HG03139 (cell line): ENCODE measurements around the gene YKT6.
"Not testable (repeated sequence)": the region's sequence is repeated elsewhere in the genome, so short reads cannot be mapped to it uniquely, and the experiment has no call there.

Experiments used
- ATAC-seq: cut with Tn5 transposase; IDR thresholded peaks from one replicate; pipeline ENCODE4 v1.9.1; 2021; ENCODE audit not compliant: unreplicated experiment

Gene YKT6

DNA sequence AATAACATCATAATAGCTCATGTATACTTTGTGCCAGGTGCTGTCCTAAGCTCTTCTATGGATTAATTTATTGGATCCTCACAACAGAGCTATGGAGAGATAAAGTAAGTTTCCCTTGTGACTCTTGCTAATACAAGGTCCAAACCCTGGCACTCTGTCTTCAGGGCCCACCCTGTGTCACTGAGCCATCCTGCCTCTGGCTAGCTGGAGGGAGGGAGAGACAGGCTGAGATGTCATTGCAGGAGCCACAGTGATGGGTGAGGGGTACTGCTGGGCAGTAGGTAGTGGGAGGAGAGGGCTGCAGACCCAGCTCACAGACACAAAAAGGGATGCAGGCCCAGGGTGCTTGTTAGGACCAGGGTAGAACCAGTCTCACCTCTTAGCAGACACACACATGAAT is 28.4 kb upstream of the YKT6 start:
- no peak for ATAC-seq

DNA sequence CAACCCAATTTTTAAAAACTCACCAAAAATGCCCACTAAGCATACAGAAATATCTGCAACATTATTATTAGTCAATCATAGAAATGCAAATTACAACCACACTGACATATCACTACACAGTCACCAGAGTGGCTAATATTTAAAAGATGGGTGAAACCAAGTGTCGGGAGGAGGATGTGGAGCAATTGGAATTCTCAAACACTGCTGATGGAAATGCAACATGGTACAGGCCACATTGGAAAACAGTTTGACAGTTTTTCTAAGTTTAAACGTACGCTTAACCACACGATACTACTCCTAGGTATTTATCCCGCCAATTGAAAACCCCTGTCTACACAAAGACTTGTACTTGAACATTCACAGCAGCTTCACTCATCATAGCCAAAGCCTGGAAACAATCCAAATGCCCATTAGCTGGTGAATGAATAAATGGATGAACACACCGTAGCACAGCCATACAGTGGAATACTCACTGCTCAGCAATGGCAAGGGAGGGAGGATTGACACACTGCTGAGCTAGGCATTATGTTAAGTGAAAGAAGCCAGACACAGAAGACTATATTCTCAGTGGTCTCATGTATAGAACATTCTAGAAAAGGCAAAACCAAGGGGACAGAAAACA is 27.9 kb upstream of the YKT6 start:
- no peak for ATAC-seq

DNA sequence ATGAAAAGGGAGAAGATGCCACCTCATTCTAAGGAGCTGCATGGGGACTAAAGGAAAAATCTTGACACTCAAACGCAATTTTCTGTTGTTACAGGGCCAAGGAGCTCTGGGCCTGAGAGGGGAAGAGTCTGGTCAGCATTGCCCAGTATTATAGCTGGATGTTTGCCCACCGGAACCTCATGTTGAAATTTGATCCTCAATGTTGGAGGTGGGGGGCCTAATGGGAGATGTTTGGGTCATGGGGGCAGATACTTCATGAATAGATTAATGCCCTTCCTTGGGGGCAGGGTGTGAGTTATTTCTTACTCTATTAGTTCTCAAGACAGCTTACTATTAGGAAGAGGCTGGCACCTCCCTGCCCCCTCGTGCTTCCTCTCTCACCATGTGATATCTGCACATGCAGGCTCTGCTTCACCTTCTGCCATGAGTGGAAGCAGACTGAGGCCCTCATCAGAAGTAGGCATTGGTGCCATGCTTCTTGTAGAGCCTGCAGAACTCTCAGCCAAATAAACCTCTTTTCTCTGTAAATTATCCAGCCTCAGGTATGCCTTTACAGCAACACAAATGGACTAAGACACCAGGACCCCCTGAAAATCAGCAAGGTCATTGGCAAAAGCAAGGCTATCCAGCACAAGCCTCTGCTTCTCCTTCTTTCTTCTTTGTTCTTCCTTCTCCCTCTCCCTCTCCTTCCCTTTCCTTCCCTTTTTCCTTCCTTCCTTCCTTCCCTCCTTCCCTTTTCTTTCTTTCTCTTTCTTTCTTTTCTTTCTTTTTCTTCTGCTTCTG is 26.7 kb upstream of the YKT6 start:
- no peak for ATAC-seq

DNA sequence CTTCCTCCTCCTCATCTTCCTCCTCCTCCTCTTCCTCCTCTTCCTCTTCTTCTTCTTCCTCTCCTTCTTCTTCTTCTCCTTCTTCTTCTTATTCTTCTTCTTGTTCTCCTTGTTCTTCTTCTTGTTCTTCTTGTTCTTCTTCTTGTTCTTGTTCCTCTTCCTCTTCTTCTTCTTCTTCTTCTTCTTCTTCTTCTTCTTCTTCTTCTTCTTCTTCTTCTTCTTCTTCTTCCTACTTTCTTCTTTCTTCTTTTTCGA is 26.2 kb upstream of the YKT6 start:
- ATAC-seq = not testable (repeated sequence)

DNA sequence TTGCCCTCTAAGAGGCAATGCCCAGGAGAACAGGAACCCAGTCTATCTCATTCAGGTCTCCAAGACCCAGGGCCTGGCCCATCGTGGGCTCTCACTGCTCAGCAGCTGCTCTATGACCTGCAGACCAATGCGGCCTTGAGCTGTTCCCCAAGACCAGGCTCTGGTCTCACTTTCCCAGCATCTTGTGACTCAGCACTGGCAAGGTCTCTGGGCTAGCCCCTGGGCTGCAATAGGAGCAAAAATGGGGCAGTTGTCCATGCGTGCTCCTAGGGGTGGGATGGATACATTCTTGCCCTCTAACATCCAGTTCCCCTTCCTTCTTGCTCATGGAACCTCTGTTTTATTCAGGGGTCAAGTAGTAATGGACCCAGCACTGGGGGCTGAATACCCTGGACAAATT is 25.0 kb upstream of the YKT6 start:
- ATAC-seq = no peak

DNA sequence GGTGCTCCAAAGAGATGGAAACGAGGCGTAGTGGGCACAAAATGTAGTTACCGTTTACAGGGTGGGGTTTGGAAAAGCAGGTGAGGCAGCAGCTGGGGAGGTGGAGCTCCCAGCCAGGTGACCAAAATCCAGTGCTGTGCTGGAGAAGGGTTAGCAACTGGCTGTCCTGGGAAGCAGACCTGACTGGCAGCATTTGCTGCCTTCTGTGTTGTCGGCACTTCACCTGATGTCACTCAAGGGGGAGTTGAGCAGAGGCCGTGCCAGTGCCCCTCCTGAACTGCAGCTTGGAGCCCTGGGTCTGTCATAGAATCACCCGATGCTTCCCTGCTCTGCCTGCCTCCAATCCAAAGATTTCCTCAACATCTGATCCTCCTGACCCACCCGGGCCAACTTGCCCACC is 24.3 kb upstream of the YKT6 start:
- ATAC-seq = no peak

DNA sequence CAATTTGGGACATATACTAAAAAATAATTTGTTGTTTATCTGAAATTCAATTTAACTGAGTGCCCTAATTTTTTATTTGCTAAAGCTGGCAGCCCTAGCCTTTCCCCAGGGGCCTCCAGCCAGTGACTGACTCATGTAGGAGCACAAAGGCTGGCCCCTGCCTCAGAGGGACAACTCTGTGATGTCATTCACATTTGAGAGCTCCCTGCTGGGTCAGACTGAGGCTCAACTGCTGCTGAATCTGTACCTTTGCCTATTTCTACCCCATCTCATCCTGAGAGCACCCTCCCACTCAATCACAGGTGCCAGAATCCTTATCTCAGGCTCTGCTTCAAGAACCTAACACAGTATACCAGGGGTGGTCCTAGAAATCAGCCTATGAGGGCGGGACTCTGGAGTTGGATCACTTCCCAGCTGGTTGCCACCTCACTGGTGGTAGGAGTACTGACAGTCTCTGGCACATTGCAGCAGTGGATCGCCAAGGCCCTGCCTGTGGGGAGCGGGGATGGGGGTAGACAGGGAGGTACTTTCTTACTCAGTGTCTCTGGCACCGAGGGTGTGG is 23.1 kb upstream of the YKT6 start:
- no peak for ATAC-seq

DNA sequence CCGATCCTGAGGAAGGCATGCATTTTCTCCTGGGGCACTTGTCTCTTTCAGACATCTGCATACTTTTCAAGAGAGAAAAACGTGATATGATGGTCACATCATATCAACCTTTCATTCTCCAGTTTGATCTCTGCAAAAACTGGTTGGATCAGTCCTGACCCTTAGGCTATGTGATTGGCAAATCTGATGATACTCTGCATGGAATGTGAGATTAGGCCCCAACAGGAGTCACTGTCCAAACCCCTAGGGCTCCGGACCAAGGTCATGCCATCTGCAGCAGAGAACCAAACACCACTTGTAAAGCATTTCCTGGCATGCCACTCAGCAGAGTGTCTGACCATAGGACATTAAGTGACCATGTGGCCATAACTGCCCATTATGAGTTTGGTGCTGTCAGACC is 20.1 kb upstream of the YKT6 start:
- no peak for ATAC-seq

DNA sequence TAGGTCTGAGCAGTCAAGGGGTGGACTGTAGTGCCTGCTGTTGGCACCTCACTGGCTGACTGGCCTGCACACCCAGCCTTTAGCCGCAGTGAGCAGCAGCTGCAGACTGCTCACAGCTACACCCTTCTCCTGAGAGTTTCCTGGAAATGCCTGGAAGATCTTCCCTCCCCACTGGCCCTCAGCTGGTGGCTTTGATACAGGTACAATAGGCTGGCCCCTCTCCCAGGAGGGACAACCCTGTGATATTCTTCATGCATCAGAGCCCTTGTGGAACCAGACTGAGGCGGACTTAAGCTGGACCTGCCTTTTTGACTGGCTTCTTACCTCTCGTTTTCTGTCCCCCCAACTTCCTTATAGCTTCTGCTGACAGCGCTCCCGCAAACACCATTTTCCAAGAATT is 18.0 kb upstream of the YKT6 start:
- ATAC-seq = no peak

DNA sequence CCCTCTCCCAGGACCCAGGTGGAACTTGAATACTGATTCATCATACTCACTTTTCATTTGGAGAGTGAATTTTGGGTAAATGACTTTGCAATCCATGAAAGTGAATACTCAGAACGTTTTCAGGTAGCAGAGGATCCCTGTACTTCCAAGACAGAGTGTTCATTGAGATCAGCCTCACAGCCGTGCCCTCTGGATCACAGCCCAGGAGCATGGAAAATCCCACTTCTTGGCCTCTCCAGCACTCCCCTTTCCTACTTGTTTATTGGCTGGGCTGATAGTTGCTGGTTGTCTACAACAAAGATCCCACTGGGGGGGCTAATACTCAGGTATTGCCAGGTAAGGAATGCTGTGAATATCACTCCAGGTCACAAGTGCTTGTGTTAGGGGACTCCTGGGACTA is 17.4 kb upstream of the YKT6 start:
- ATAC-seq = no peak

DNA sequence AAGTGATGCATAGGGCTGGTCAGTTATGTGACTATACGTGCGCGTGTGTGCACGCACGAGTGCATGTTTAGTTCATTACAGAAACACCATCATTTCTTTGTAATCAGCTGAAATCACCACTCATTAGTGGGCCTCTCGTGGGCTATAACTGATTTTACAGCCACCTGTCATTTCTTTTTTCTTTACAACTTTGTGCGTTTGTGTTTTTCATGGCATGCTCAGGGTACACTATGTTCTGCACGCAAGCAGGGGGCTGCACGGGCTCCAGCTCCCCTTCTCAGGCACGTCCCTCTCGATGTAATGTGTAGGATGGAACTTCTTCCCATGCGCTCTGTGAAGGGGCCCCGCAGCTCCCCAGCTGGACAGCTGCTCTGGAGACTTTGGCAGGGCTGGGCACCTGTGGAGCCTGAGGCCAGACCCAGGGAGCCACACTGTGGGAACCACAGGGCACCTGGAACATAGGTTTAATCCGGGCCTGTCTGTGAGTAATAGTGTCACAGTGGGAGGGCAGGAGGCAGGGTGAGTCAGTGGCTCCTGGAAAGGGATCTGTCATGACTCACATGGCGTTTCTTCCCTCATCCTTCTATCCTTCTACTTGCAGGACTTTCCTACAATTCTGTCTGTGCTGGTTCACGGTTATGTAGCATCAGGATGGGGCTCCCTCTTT is 16.4 kb upstream of the YKT6 start:
- ATAC-seq = no peak

DNA sequence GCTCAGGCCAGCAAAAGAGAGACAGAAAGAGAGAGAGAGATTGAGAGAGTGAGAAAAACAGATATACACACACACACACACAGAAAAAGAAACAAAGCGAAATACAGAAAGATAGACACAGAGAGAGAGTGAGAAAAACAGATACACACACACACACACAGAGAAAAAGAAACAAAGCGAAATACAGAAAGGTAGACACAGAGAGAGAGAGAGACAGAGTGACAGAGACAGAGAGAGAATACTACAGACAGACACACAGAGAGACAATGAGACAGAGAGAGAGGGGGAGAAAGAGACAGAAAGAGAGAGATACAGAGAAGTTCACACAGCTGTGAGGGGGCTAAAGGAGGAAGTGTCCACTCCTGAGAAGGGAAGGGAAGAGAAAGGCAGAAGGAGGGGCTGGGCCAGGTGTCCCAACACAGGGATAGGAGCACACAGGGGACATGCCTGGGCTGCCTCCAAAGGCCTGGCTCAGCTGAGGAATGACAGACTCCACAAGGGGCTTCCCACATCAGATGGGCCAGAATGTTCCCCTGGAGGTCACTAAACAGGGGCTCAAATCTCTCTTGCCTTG is 15.8 kb upstream of the YKT6 start:
- ATAC-seq = no peak

DNA sequence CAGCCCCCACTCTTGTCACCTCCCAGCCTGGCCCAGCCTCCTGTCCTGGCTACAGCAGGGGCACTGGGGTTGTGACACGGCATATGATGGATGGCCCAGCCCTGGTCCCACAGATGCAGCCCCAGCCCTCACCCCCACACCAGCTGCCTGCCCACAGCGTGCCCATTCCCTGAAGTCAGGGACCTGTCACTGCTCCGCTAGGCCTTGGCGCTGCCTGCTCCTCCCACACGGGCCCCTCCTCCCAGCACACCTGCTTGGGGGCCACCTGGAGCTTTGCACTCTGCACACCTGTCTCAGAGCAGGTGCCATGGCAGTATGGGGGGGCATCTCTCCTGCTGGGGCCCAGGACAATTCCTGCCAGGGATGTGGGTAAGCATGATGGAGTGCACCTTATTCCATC is 15.0 kb upstream of the YKT6 start:
- no peak for ATAC-seq

DNA sequence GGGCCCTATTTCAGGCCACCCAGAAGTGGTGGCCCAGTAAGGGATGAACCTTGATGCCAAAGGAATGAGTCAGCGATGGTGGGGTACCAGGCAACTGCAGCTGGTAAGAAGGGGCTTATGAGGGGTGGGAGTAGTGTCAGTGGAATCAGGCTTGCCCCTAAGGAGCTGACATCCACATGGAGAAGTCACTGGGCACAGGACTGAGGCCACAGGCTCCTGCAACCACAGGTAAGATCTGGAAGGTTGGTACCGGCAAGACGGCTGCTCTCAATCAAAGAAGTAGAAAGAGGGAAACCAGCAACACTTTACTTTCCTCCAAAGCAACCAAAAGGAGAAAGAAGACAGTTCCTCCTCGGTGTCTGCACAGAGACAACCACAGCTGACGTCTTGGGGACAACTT is 14.0 kb upstream of the YKT6 start:
- ATAC-seq = no peak

DNA sequence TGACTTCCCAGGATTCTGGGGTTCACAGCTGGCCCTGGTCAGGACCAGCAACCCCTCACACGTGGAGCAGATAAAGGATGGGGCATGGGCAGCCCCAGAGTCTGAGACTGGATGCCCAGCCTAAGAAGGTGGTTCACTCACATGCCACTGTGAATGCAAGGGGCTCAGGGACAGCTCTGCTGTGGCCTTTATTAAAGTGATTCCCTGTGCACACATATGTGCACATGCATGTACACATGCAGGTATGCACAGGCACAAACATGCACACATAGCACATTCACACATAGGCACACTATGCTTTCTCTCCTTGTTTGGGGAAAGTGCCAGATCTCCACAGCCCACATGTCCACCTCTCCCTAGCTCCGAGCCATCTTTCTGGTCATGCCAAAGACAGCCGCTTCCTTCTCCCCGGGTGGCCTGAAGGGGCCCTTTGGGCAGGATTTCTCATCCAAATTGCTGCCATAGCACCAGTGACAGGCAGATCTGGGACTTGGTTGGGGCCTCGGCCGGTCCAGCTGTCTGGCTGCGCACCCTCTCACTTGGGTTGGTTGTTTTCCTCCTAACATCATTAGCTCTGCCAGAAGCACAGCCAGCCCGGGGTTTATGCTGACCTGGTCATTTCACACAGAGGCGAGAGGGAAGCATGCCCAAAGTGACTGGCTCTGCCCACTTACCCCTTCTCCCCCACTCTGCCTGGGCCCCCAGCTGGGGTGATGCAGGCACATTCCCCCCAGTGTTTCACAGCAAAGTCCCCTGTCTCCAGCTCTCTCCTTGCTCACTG is 13.0 kb upstream of the YKT6 start:
- ATAC-seq = no peak

DNA sequence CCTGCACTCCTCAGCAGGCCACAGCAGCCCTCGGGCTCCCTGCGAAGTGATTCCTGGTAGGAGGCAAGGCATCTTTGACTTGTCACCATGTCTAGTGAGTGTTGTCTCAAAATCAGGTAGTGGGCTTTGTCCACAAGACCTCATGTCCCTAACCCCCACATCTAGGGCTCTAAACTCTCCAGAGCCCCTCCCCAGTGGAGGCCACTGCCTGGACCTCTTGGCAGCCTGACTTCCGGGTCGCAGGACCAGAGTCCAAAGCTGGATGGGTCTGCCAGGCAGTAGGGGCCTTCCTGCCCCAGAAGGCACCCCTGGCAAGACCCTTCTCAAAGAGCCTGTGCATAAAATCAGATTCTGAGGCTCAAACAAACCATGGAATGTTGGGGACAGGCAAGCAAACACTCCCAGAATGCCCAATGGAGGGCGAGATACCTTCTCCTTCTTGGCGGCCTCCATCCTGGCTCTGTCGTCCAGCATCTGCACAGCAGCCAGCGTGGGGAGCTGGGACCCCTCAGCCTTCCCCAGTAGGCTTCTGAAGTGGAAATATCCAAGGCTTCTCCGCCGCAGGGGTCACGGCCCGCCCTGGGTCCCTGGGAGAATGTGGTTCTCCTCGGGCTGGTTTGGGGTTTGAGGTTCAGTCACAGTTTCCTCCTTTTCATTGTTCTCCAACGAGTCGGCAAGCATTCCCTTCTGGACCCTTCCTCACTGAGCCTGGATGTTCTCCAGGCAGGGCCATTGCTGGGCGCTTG is 12.1 kb upstream of the YKT6 start:
- no peak for ATAC-seq

DNA sequence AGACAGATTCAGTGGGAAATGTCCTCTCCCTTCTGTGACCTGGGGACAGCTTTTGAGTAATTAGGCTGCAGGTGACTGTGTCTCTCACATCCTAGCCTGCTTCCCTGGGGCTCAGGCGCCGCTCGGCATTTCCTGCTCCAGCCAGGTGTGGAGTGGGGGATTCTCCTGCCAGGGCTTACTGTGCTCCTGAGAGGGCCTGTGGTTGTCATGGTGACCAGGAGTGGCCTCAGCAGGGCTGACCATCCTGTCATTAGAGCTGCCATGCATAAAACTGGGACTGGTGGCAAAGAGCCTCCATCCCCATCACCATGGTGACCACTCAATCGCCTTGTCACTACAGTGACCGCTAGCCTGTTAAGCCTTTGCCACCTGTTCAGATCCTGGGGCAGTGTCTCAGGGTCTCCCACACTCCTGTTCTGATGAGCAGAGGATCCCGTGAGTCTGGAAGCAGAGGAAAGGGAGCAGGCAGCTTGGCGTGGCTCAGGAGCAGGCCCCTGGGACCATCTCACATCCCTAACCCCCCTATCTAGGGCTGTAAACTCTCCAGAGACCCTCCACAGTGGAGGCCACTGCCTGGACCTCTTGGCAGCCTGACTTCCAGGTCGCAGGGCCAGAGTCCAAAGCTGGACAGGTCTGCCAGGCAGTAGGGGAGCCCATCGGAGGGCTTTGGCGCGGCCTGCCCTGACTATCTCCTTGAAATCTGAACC is 11.3 kb upstream of the YKT6 start, which contains the start of gene GCK:
Gene GCK, minus strand, starts transcription at position 154 of the 707 bp plus-strand sequence. CDS start 486 bp downstream, outside the sequence.
- no peak for ATAC-seq

DNA sequence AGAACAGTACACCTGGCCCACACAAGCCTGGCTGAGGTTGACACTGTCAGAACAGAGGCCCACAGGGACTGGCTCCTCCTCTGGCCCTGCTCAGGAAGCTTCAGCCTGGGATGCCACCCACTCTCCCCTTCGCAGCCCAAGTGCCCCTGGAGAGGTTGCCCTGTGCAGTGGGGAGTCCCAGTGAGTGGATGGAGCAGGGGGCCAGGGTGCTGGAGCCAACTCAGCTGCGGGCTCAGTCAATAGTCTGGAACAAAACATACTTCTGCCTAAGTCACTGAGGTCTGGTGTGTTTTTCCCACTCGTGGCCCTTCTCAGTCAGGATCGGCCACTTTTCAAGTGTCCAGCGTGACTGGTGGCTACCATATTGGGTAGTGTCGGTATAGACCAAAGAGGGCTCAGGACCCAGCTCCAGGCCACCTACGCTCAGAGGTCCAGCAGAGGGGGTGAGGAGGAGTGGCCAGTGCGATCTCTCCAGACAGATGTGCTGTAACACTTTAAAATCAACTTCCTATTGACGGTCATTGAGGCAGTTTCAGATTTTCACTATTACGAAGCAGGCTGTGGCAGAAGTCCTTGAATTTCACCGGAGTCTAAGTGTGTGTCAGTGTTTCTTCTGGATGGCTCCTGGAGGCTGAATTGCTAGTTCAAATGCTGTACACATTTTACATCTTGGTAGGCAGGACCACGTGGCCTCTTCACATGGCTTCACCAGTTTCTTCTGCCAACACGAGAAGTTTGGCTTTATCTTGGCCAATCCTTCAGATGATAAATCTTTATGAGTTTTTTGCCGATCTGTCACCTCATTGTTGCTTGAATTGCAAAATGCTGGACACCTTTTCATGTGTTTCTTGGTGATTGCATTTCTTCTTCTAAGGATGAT is 10.5 kb upstream of the YKT6 start:
- ATAC-seq = no peak

DNA sequence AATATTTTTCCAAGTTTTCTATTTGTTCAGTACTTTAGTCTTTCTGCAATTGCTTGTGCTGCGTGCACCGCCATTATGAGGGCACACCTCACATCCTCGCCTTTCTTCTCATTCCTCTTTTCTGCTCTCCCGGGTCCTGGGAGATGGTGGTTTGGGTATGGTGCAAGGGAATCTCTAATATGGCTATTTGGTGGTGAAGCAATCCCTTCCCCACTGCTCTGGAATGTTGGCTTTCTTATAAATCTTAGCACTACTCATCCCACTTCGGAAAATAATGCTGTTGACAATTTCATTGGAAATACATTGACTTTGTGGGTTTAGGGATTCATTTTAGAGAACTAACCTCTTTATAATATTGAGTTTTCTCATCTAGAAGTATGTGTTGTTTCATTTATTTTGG is 9.6 kb upstream of the YKT6 start:
- no peak for ATAC-seq
